ENCODE results near the gene ARHGDIB.

ARHGDIB gene

GRCh38 chr12:14936224-14936861, 25.1 kb downstream of the ARHGDIB start:
- DNase-seq (ENCODE audit: insufficient read length, low spot score) (no peak), FAIRE-seq (no peak)

- DNase-seq (ENCODE audit: insufficient read length, low spot score) (no peak), FAIRE-seq (no peak)
Observed at GRCh38 chr12:14935031-14935430, 26.4 kb downstream of the ARHGDIB start.

- FAIRE-seq (no peak), DNase-seq (ENCODE audit: insufficient read length, low spot score) (no peak)
Observed at GRCh38 chr12:14934511-14934910, 26.9 kb downstream of the ARHGDIB start.

GRCh38 chr12:14931791-14932560, 29.4 kb downstream of the ARHGDIB start:
- no peak for FAIRE-seq
- DNase-seq (ENCODE audit: insufficient read length, low spot score) = no peak

GRCh38 chr12:14931359-14931758, 30.0 kb downstream of the ARHGDIB start:
- no peak for FAIRE-seq
- DNase-seq (ENCODE audit: insufficient read length, low spot score) = no peak

GRCh38 chr12:14930299-14930698, 31.1 kb downstream of the ARHGDIB start:
- FAIRE-seq (no peak), DNase-seq (ENCODE audit: insufficient read length, low spot score) (no peak)

GRCh38 chr12:14928931-14929330, 32.5 kb downstream of the ARHGDIB start:
- DNase-seq (ENCODE audit: insufficient read length, low spot score) (no peak), FAIRE-seq (no peak)

- FAIRE-seq = no peak
- no peak for DNase-seq (ENCODE audit: insufficient read length, low spot score)
Observed at GRCh38 chr12:14927267-14927666, 34.1 kb downstream of the ARHGDIB start.

GRCh38 chr12:14924541-14924940, 36.9 kb downstream of the ARHGDIB start:
- no peak for FAIRE-seq

GRCh38 chr12:14923944-14924343, 37.5 kb downstream of the ARHGDIB start:
- no peak for DNase-seq (ENCODE audit: insufficient read length, low spot score)
- no peak for FAIRE-seq

More at GRCh38 chr12:14924541-14924940, 36.9 kb downstream of the ARHGDIB start:
- DNase-seq (ENCODE audit: insufficient read length, low spot score) = no peak

- DNase-seq (ENCODE audit: insufficient read length, low spot score) = no peak
- FAIRE-seq = no peak
Observed at GRCh38 chr12:14921218-14921617, 40.2 kb downstream of the ARHGDIB start.

- FAIRE-seq = no peak
- no peak for DNase-seq (ENCODE audit: insufficient read length, low spot score)
Observed at GRCh38 chr12:14920475-14921126, 40.8 kb downstream of the ARHGDIB start.

- DNase-seq (ENCODE audit: insufficient read length, low spot score) (no peak), FAIRE-seq (no peak)
Observed at GRCh38 chr12:14919455-14919854, 41.9 kb downstream of the ARHGDIB start.

- no peak for DNase-seq (ENCODE audit: insufficient read length, low spot score)
- FAIRE-seq = no peak
Observed at GRCh38 chr12:14915736-14916135, 45.7 kb downstream of the ARHGDIB start.

- no peak for DNase-seq (ENCODE audit: insufficient read length, low spot score)
- FAIRE-seq = no peak
Observed at GRCh38 chr12:14913381-14913781, 48.0 kb downstream of the ARHGDIB start.

GRCh38 chr12:14911131-14911530, 50.3 kb downstream of the ARHGDIB start:
- DNase-seq (ENCODE audit: insufficient read length, low spot score) (no peak), FAIRE-seq (no peak)

- DNase-seq (ENCODE audit: insufficient read length, low spot score) (no peak), FAIRE-seq (no peak)
Observed at GRCh38 chr12:14910090-14910915, 51.1 kb downstream of the ARHGDIB start.

GRCh38 chr12:14907953-14908352, 53.4 kb downstream of the ARHGDIB start:
- no peak for FAIRE-seq
- no peak for DNase-seq (ENCODE audit: insufficient read length, low spot score)

GRCh38 chr12:14906114-14906513, 55.3 kb downstream of the ARHGDIB start:
- FAIRE-seq (no peak), DNase-seq (ENCODE audit: insufficient read length, low spot score) (no peak)

GRCh38 chr12:14905269-14906004, 56.0 kb downstream of the ARHGDIB start:
- DNase-seq (ENCODE audit: insufficient read length, low spot score) = no peak
- no peak for FAIRE-seq
